Hypothalamus (tissue), 51 donors: ENCODE results near the gene CNN2.

Experiments used
- DNase-seq, 51 donors: peaks; one replicate each; lab custom pipeline; 2025; lab: John Stamatoyannopoulos, UW

Gene CNN2

GRCh38 chr19:1025960-1026782 lies at the start of gene CNN2:
Gene CNN2 (plus strand): TSS chr19:1026608. CDS start chr19:1026662, 54 bp downstream.
- peak in 5 of 51 donors; percentile 9 to 51 (median 16) for DNase-seq

DNA sequence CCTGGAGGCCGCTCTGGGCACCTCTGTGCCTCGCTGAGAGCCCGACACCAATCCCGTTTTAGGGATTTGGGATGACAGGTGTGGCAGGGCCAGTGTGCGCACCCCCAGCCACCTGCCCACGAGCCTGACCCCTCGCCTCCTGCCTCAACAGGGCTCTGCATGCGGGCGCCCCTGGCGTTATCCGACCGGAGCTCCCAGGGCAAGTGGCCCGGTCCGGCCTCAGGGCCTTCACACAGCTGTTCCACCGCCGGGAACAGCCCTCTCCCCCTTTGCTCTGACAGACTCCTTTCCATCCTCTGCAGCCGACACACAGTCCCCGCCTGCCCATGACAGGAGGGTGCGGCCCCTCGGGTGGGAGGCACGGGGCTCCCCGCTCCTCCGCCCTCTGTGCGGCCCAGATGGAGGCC lies 49.3 kb upstream of the CNN2 start:
- no peak for DNase-seq

DNA sequence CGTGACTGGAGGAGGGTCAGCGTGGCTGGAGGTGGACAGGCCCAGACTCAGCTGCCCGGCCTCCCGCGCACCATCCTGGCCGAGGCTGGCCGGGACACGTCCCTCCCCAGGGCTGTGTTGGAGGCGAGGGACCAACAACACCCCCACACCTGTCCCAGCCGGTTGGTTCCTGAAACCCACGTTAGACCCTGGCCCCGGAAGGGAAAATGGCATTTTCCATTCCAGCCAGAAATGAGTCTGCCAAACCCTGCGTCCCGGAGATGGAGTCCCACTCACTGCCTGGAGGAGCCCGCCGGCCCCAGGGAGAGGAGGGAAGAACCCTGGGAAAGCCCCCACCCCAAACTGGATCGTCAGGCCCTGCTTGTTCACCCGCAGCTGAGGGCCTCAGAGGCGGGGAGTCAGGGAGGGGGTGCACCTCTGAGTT lies 47.1 kb upstream of the CNN2 start:
- DNase-seq, result no peak

DNA sequence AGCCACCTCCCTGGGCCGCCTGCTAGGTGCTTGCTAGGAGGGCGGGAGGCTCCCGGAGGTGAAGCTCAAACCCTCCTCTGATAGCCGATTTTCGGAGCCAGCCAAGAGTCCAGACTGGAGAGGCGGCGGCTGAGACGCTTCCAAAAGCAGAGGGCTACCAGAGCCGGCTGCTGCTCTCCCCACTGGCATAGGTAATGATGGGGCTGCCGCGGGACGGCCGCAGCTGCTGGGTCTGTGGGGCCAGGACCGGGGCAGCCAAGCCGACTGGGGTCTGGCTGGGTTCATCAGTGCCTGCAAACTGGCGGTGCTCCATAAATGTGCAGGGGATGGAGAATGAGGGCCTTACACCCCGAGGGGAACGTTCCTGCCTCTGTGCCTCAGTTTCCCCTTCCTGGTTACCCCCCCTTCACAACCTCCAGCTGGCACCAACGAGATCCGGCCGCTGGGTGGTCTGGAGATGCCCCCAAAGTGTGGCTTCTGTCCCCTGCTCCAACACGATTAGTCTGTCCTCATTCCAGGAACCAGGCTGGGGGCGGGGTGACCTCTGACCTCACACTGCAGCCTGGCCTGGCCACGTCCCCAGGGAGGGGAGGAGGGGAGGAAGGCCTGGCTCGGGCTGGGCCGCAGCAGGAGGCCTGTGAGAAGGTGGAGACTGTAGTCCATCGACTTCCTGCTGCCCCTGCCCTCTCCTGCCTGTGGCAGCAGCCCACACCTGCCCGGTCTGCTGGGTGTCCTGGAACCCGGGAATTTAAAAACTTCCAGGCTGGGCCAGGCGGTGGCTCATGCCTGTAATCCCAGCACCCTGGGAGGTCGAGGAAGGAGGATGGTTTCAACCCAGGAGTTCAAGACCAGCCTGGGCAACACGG lies 46.0 kb upstream of the CNN2 start:
- DNase-seq, result no peak

DNA sequence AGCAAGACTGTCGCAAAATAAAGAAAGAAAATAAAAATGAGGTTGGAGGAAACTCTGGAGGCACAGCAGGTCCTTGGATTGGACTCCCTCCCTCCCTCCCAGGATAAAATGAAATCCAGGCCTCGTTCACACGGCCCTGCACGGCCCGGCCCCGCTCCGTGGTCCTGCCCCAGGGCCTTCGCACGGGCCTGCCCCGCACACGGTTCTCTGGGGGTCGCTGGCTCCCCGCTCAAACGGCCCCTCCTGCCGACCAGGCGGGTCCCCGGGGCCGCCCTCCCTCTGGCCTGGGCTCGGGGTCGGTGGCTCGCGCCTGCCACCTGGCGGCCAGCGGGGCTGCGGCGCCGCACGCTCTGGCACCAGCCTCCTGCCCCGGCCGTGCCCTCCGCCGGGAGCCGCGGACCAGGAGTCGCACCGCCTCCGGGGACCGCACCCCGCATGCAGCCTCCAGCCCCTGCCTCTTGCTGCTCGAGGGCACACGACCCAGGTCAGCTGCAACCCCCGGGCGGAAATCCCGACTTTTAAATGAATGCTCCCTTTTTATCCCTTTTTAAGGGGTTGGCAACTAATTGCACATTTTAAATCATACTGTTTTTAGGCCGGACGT lies 43.7 kb upstream of the CNN2 start:
- peak in 48 of 51 donors; percentile 18 to 86 (median 54) for DNase-seq

GRCh38 chr19:984165-984967 lies 42.0 kb upstream of the CNN2 start, which contains the start of gene WDR18:
Gene WDR18 (plus strand): TSS chr19:984345. CDS start chr19:984354, 9 bp downstream.
- peak; percentile 67 to 96 (median 89) for DNase-seq

- DNase-seq, result no peak
Observed at GRCh38 chr19:986083-986482, 40.3 kb upstream of the CNN2 start.

DNA sequence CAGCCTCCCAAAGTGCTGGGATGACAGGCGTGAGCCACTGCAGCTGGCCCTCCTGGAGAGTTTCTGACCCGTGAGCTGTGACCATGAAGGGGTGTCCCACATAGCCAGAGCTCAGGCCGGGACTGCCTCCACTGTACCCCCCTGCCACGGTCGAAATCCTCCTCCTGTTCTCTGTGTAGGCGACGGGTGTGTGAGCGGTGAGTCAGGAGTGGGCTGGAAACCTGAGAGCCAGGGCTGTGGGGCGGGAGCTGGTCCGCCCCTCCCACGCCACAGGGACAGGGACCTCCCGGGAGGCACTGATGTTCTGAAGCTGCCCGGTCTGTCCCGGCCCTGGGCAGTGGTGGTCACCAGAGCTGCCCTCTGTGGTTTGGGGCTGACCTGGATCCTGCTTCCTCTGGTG lies 38.3 kb upstream of the CNN2 start:
- no peak for DNase-seq

DNA sequence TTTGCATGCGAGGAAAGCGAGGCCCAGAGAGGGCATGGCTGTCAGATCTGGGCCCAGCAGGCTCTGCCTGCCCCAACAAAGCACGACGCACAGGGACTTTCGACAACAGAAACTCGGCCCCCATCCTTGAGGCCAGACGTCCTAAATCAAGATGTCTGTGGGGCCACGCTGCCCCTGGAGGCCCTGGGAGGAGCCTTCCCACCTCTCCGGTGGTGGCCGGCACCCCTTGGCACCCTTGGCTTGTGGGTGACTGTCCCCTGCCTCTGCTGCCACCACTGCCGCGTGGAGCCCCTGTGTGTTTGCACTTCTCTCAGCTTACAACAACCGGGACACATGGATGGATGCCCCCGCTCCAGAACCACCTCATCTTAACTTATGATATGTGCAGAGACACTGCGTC lies 37.9 kb upstream of the CNN2 start:
- DNase-seq, result no peak

GRCh38 chr19:989381-990081 lies 36.9 kb upstream of the CNN2 start:
- no peak for DNase-seq

- no peak for DNase-seq
Observed at GRCh38 chr19:990119-990571, 36.3 kb upstream of the CNN2 start.

DNA sequence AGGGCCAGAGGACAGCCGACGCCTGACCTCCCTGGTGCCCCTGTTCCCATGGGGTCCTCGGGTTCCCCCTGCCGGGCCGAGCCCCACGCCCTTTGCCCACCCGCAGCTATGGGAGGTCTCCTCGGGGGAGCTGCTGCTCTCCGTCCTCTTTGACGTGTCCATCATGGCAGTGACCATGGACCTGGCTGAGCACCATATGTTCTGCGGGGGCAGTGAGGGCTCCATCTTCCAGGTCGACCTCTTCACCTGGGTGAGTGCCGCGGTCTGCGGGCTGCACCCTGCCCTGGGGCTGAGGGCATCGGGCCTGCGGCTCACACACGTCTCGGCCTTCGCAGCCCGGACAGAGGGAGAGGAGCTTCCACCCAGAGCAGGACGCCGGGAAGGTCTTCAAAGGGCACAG lies 35.7 kb upstream of the CNN2 start:
- DNase-seq, result no peak

GRCh38 chr19:991174-991931 lies 35.1 kb upstream of the CNN2 start:
- peak in 3 of 51 donors; percentile 12 to 35 (median 35) for DNase-seq

- DNase-seq, result no peak
Observed at GRCh38 chr19:991932-992669, 34.3 kb upstream of the CNN2 start.

- DNase-seq, result no peak
Observed at GRCh38 chr19:992670-993055, 33.7 kb upstream of the CNN2 start.

- DNase-seq, result no peak
Observed at GRCh38 chr19:993361-993830, 33.0 kb upstream of the CNN2 start.

- no peak for DNase-seq
Observed at GRCh38 chr19:993831-994393, 32.5 kb upstream of the CNN2 start.

GRCh38 chr19:994516-994915 lies 31.9 kb upstream of the CNN2 start:
- DNase-seq, result no peak
